HUES48 (cell line): ENCODE measurements around the gene SLC4A5.
"Not testable (repeated sequence)": the region's sequence is repeated elsewhere in the genome, so short reads cannot be mapped to it uniquely, and the experiment has no call there.

Experiments
- H3K27ac ChIP-seq: one replicate; pipeline ENCODE4 v1.7.0; 2013; ENCODE audit warnings: low read depth, low read length, inconsistent platforms
- H3K27me3 ChIP-seq: 2 replicates; pipeline ENCODE4 v1.6.1; 2013; ENCODE audit warnings: mild to moderate bottlenecking, low read length; ENCODE audit not compliant: control insufficient read depth, insufficient read depth
- H3K36me3 ChIP-seq: 2 replicates; pipeline ENCODE4 v1.6.1; 2013; ENCODE audit warnings: low read length; ENCODE audit not compliant: control insufficient read depth, insufficient read depth
- H3K4me1 ChIP-seq: 2 replicates; pipeline ENCODE4 v1.6.1; 2013; ENCODE audit warnings: mild to moderate bottlenecking, low read length; ENCODE audit not compliant: control insufficient read depth, insufficient read depth
- H3K4me3 ChIP-seq: 2 replicates; pipeline ENCODE4 v1.5.1; 2013; ENCODE audit warnings: mild to moderate bottlenecking, low read depth, low read length
- H3K9ac ChIP-seq: 2 replicates; pipeline ENCODE4 v1.6.1; 2013; ENCODE audit warnings: mild to moderate bottlenecking, low read depth, low read length, moderate library complexity
- H3K9me3 ChIP-seq: 2 replicates; pipeline ENCODE4 v1.6.1; 2013; ENCODE audit warnings: low read length; ENCODE audit not compliant: control insufficient read depth, insufficient read depth

The SLC4A5 gene

GRCh38 chr2:74367789-74368188, 24.6 kb upstream of the SLC4A5 start:
- Histone ChIP-seq H3K36me3 (peaks cover 90% of the 10 kb centered on the region), H3K4me1 (no peaks in the 10 kb centered on the region), H3K27me3 (no peaks in the 10 kb centered on the region), H3K9me3 (no peaks in the 10 kb centered on the region), H3K27ac (no peak overlapping the region), H3K9ac (no peak overlapping the region), H3K4me3 (no peak overlapping the region)

GRCh38 chr2:74366036-74366435, 22.8 kb upstream of the SLC4A5 start:
- H3K27ac ChIP-seq = no peak overlapping the region
- H3K4me1 ChIP-seq = no peaks in the 10 kb centered on the region
- H3K27me3 ChIP-seq = no peaks in the 10 kb centered on the region
- no peak overlapping the region for H3K4me3 ChIP-seq
- peaks cover 100% of the 10 kb centered on the region for H3K36me3 ChIP-seq
- H3K9me3 ChIP-seq = no peaks in the 10 kb centered on the region
- no peak overlapping the region for H3K9ac ChIP-seq

- no peaks in the 10 kb centered on the region for H3K4me1 ChIP-seq
- no peak overlapping the region for H3K4me3 ChIP-seq
- no peak overlapping the region for H3K27ac ChIP-seq
- H3K36me3 ChIP-seq = peaks cover 99% of the 10 kb centered on the region
- H3K9me3 ChIP-seq = no peaks in the 10 kb centered on the region
- no peak overlapping the region for H3K9ac ChIP-seq
- H3K27me3 ChIP-seq = no peaks in the 10 kb centered on the region
These were observed 21.6 kb upstream of the SLC4A5 start for GRCh38 chr2:74364533-74365505.

GRCh38 chr2:74361327-74361726, 18.1 kb upstream of the SLC4A5 start:
- Histone ChIP-seq H3K36me3 (peaks cover 94% of the 10 kb centered on the region), H3K4me1 (no peaks in the 10 kb centered on the region)

GRCh38 chr2:74357627-74358026, 14.4 kb upstream of the SLC4A5 start:
- Histone ChIP-seq H3K9ac (no peak overlapping the region), H3K27ac (no peak overlapping the region), H3K36me3 (peaks cover 57% of the 10 kb centered on the region), H3K4me1 (no peaks in the 10 kb centered on the region), H3K9me3 (no peaks in the 10 kb centered on the region), H3K27me3 (no peaks in the 10 kb centered on the region), H3K4me3 (no peak overlapping the region)

More at GRCh38 chr2:74361327-74361726, 18.1 kb upstream of the SLC4A5 start:
- H3K9me3 ChIP-seq = no peaks in the 10 kb centered on the region
- no peak overlapping the region for H3K27ac ChIP-seq
- no peak overlapping the region for H3K4me3 ChIP-seq
- no peak overlapping the region for H3K9ac ChIP-seq
- H3K27me3 ChIP-seq = no peaks in the 10 kb centered on the region

DNA sequence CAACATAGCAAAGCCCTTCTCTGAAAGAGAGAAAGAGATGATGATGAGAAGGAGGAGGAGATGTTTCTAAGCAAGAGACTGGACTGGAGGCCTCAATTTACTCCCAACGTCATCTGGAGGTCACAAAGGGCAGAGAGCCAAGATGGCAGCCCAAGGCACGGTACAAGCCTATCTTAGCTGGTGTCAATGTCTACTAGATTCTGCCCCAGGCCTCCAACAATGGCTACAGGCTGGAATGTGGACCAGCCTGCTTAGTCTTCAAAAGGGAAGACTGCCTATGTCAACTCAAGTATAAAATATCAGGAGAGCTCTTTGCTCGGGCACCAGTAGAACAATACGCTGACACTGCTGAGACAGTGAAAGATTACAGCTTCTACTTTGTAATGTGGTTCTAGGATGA, 6.7 kb upstream of the SLC4A5 start:
- H3K27ac ChIP-seq = no peak overlapping the region
- H3K9ac ChIP-seq = no peak overlapping the region
- H3K4me1 ChIP-seq = no peaks in the 10 kb centered on the region
- H3K9me3 ChIP-seq = no peaks in the 10 kb centered on the region
- no peaks in the 10 kb centered on the region for H3K36me3 ChIP-seq
- H3K27me3 ChIP-seq = no peaks in the 10 kb centered on the region
- H3K4me3 ChIP-seq = no peak overlapping the region

DNA sequence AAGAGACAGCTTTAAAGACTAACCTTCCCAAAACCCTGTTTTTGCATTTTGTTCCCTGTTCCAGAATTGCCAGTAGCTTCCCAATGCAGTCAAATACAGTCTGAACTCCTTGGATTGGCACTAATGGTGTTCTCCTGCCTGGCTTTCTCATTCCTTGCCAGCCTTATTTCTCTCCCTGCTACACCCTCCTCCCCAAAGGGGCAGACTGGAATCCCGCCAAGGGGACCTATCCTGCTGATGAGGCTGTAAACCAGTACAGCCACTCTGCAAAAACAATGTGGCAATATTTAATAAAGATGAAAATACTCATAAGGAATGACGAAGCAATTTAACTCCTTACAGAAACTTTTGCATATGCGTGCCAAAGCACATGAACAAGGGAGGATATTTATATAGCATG, 4.5 kb upstream of the SLC4A5 start:
- no peak overlapping the region for H3K27ac ChIP-seq

DNA sequence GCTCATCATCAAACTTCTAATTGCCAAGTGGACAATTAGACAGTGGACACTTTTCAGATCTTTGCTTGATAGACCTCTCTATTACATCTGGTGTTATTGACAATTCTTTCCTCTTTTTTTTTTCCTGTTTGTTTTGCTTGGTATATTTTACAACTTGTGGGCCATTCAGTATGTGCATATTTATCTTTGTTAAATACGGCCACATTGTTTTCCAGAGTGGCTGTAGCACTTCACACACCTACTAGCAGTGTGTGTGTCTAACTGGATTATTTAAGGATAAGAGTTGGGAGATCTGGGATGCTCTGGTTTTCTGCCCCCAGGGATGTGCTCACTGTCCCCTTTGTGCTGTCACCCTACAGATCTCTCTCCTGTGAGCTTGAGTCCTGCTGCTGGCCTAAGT, 4.1 kb upstream of the SLC4A5 start:
- H3K9me3 ChIP-seq = no peaks in the 10 kb centered on the region
- H3K27ac ChIP-seq = no peak overlapping the region
- H3K9ac ChIP-seq = no peak overlapping the region
- no peak overlapping the region for H3K4me3 ChIP-seq
- H3K27me3 ChIP-seq = no peaks in the 10 kb centered on the region; the same call in 1 of the 2 replicates
- no peaks in the 10 kb centered on the region for H3K36me3 ChIP-seq
- no peaks in the 10 kb centered on the region for H3K4me1 ChIP-seq

More for the DNA sequence above, 4.5 kb upstream of the SLC4A5 start:
- no peak overlapping the region for H3K4me3 ChIP-seq
- no peaks in the 10 kb centered on the region for H3K9me3 ChIP-seq
- H3K9ac ChIP-seq = no peak overlapping the region
- H3K36me3 ChIP-seq = no peaks in the 10 kb centered on the region
- no peaks in the 10 kb centered on the region for H3K4me1 ChIP-seq
- H3K27me3 ChIP-seq = no peaks in the 10 kb centered on the region

GRCh38 chr2:74345272-74345943, 2.2 kb upstream of the SLC4A5 start:
- no peaks in the 10 kb centered on the region for H3K9me3 ChIP-seq

DNA sequence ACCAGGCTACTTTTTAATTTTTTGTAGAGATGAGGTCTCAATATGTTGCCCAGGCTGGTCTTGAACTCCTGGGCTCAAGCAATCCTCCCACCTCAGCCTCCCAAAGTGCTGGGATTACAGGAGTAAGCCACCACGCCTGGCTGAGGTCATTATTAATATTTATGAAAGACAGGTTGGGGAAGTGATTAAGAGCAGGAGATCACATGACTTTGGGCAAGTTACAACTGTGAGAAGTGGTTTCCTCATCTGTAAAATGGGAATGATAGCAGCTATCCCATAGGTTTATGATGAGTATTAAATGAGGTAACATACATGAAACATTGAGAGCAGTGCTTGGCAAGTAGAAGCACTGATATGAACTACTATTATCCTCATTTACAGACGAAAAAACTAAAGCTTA, 7.0 kb downstream of the SLC4A5 start:
- not testable (repeated sequence) for H3K4me3 ChIP-seq, H3K4me1 ChIP-seq, H3K9me3 ChIP-seq, H3K27me3 ChIP-seq, H3K27ac ChIP-seq, H3K36me3 ChIP-seq, H3K9ac ChIP-seq

More at GRCh38 chr2:74345272-74345943, 2.2 kb upstream of the SLC4A5 start:
- H3K4me1 ChIP-seq = no peaks in the 10 kb centered on the region
- no peaks in the 10 kb centered on the region for H3K36me3 ChIP-seq
- H3K4me3 ChIP-seq = no peak overlapping the region
- no peak overlapping the region for H3K9ac ChIP-seq
- no peaks in the 10 kb centered on the region; the same call in 1 of the 2 replicates for H3K27me3 ChIP-seq
- H3K27ac ChIP-seq = no peak overlapping the region

DNA sequence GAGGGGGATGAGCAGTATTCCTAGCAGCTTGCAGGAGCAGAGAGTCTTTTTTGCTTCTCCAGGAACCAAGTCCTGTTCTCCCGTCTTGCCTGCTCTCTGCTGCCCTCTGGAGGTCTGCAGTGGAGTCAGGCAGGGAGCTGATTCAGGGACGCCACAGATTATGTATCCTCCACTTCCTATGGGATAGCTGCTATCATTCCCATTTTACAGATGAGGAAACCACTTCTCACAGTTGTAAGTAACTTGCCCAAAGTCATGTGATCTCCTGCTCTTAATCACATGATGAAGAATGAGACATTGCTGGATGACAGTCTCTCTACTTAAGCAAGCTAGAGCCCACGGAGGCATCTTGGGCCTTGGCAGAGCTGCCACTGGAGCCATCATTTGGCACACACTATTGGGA, 8.3 kb downstream of the SLC4A5 start:
- H3K36me3 ChIP-seq = no peaks in the 10 kb centered on the region
- no peaks in the 10 kb centered on the region for H3K4me1 ChIP-seq
- no peak overlapping the region for H3K27ac ChIP-seq
- no peaks in the 10 kb centered on the region for H3K9me3 ChIP-seq
- no peak overlapping the region for H3K9ac ChIP-seq
- no peaks in the 10 kb centered on the region for H3K27me3 ChIP-seq
- no peak overlapping the region for H3K4me3 ChIP-seq
